Astrocyte (in vitro differentiated cells and primary cell): ENCODE results near the gene RPGR. TPM values are rescaled to one million over a fixed set of nuclear protein-coding genes. Genes with fewer than 3 reads are reported as not detected.

Experiments used
- DNase-seq: peaks from one replicate; pipeline ENCODE4 v3.0.0-alpha.2; 2010; ENCODE audit warnings: low read depth
- FAIRE-seq: peaks from 2 replicates; lab custom pipeline; 2011; peaks lifted over from hg19 to GRCh38; lab: Jason Lieb, UNC
- H2AFZ ChIP-seq: 2 replicates; pipeline ENCODE4 v1.6.0; 2012; ENCODE audit warnings: low read depth, low read length, inconsistent platforms
- H3K27ac ChIP-seq: 2 replicates; pipeline ENCODE4 v1.5.1; 2011; ENCODE audit warnings: low read depth, low read length, inconsistent platforms
- H3K27me3 ChIP-seq: 2 replicates; pipeline ENCODE4 v1.6.0; 2011; ENCODE audit warnings: low read length, inconsistent platforms; ENCODE audit not compliant: insufficient read depth
- H3K36me3 ChIP-seq: 2 replicates; pipeline ENCODE4 v1.5.1; 2011; ENCODE audit warnings: low read length, inconsistent platforms; ENCODE audit not compliant: insufficient read depth
- H3K4me1 ChIP-seq: 2 replicates; pipeline ENCODE4 v1.5.1; 2011; ENCODE audit warnings: low read length, inconsistent platforms; ENCODE audit not compliant: insufficient read depth
- H3K4me2 ChIP-seq: 2 replicates; pipeline ENCODE4 v1.6.0; 2012; ENCODE audit warnings: low read length, inconsistent platforms
- H3K4me3 ChIP-seq: 2 replicates; pipeline ENCODE4 v1.5.1; 2011; ENCODE audit warnings: low read depth, mild to moderate bottlenecking, low read length, inconsistent platforms; ENCODE audit not compliant: insufficient read depth
- H3K79me2 ChIP-seq: 2 replicates; pipeline ENCODE4 v1.6.0; 2012; ENCODE audit warnings: mild to moderate bottlenecking, low read length, inconsistent platforms; ENCODE audit not compliant: insufficient read depth
- H3K9ac ChIP-seq: 2 replicates; pipeline ENCODE4 v1.6.0; 2012; ENCODE audit warnings: mild to moderate bottlenecking, low read length, inconsistent platforms
- H3K9me3 ChIP-seq: 2 replicates; pipeline ENCODE4 v1.5.1; 2012; ENCODE audit warnings: low read depth, mild to moderate bottlenecking, low read length, inconsistent platforms; ENCODE audit not compliant: insufficient read depth
- H4K20me1 ChIP-seq: 2 replicates; pipeline ENCODE4 v1.6.0; 2012; ENCODE audit warnings: low read length, inconsistent platforms; ENCODE audit not compliant: insufficient read depth
- H3K27ac Mint-ChIP-seq: one replicate; pipeline ENCODE4 v1.8.0; 2021; ENCODE audit warnings: mild to moderate bottlenecking, mixed read lengths; ENCODE audit not compliant: unreplicated experiment
- H3K27me3 Mint-ChIP-seq: one replicate; pipeline ENCODE4 v1.8.0; 2021; ENCODE audit warnings: low read depth, mixed read lengths; ENCODE audit not compliant: unreplicated experiment
- H3K36me3 Mint-ChIP-seq: one replicate; pipeline ENCODE4 v1.8.0; 2021; ENCODE audit warnings: low read depth, mixed read lengths; ENCODE audit not compliant: unreplicated experiment
- H3K4me1 Mint-ChIP-seq: one replicate; pipeline ENCODE4 v1.8.0; 2021; ENCODE audit warnings: low read depth, mixed read lengths; ENCODE audit not compliant: unreplicated experiment
- H3K4me3 Mint-ChIP-seq: one replicate; pipeline ENCODE4 v1.8.0; 2021; ENCODE audit warnings: mild to moderate bottlenecking, moderate library complexity, mixed read lengths; ENCODE audit not compliant: unreplicated experiment
- H3K9me3 Mint-ChIP-seq: one replicate; pipeline ENCODE4 v1.8.0; 2021; ENCODE audit warnings: mild to moderate bottlenecking, mixed read lengths; ENCODE audit not compliant: unreplicated experiment
- CTCF ChIP-seq: IDR thresholded peaks from 2 replicates; pipeline ENCODE4 v1.5.1; 2011; ENCODE audit warnings: low read depth, mild to moderate bottlenecking, inconsistent platforms, low read length, moderate library complexity; ENCODE audit not compliant: insufficient read depth
- EZH2 ChIP-seq: IDR thresholded peaks from 2 replicates; pipeline ENCODE4 v1.6.1; 2012; ENCODE audit warnings: mild to moderate bottlenecking, low read length, inconsistent platforms; ENCODE audit not compliant: insufficient read depth
- total RNA-seq: library from RNA; stranded (reverse); gene quantifications from 2 replicates; pipeline ENCODE4 v1.2.1, GENCODE V29; 2021

RPGR gene
- total RNA-seq, 1 donor from 2014 or later, result 6.3 TPM

GRCh38 chrX:38342853-38343778 lies 15.8 kb upstream of the RPGR start:
- no peaks in the 10 kb centered on the region for H3K9me3 ChIP-seq
- no peaks in the 10 kb centered on the region for H3K36me3 Mint-ChIP-seq
- no peaks in the 10 kb centered on the region for H3K79me2 ChIP-seq
- TF ChIP-seq CTCF (no peak), EZH2 (no peak)
- no peaks in the 10 kb centered on the region for H3K27me3 ChIP-seq
- H3K4me1 ChIP-seq, result no peaks in the 10 kb centered on the region
- DNase-seq (no peak), FAIRE-seq (no peak)
- H3K27me3 Mint-ChIP-seq, result no peaks in the 10 kb centered on the region
- no peaks in the 10 kb centered on the region for H4K20me1 ChIP-seq
- H3K4me2 ChIP-seq, result no peak overlapping the region
- H3K4me3 Mint-ChIP-seq, result no peak overlapping the region
- H3K27ac ChIP-seq, result no peak overlapping the region
- H3K4me1 Mint-ChIP-seq, result peaks cover 2% of the 10 kb centered on the region
- no peak overlapping the region for H2AFZ ChIP-seq
- H3K9ac ChIP-seq, result no peak overlapping the region
- H3K27ac Mint-ChIP-seq, result no peak overlapping the region
- no peaks in the 10 kb centered on the region for H3K9me3 Mint-ChIP-seq
- no peaks in the 10 kb centered on the region for H3K36me3 ChIP-seq
- no peak overlapping the region for H3K4me3 ChIP-seq

- Histone ChIP-seq H3K4me1 (no peaks in the 10 kb centered on the region), H3K79me2 (no peaks in the 10 kb centered on the region), H3K9me3 (no peaks in the 10 kb centered on the region), H3K9ac (no peak overlapping the region), H3K27ac (no peak overlapping the region), H3K4me3 (no peak overlapping the region), H4K20me1 (no peaks in the 10 kb centered on the region), H3K36me3 (no peaks in the 10 kb centered on the region), H3K4me2 (no peak overlapping the region), H3K27me3 (no peaks in the 10 kb centered on the region), H2AFZ (no peak overlapping the region)
- no peaks in the 10 kb centered on the region for H3K27me3 Mint-ChIP-seq
- DNase-seq (no peak), FAIRE-seq (no peak)
- no peaks in the 10 kb centered on the region for H3K4me1 Mint-ChIP-seq
- H3K9me3 Mint-ChIP-seq, result no peaks in the 10 kb centered on the region
- no peaks in the 10 kb centered on the region for H3K36me3 Mint-ChIP-seq
- no peak overlapping the region for H3K4me3 Mint-ChIP-seq
- TF ChIP-seq EZH2, result no peak
- no peak for TF ChIP-seq CTCF
- H3K27ac Mint-ChIP-seq, result no peak overlapping the region
Measured at GRCh38 chrX:38341442-38341841, 14.1 kb upstream of the RPGR start.
